ENCODE results near the gene ZC2HC1C. TPM values are rescaled to one million over a fixed set of nuclear protein-coding genes. Genes with fewer than 3 reads are reported as not detected.

ZC2HC1C gene
- total and polyA plus RNA-seq, 4 donors: 2.7 to 7.6 (median 6.2) TPM

GRCh38 chr14:75044322-75044721 lies 25.1 kb upstream of the ZC2HC1C start:
- 4 to 5% methylated on average over 2 of the region's 2 CpGs for WGBS, 2 donors
- H3K27me3 ChIP-seq (ENCODE audit: control insufficient read depth in 3 of 3, insufficient read depth in 3 of 3, low read length in 2 of 3): no peaks in the 10 kb centered on the region
- no peak for ATAC-seq (ENCODE audit: insufficient read depth, low FRiP score)
- no peak overlapping the region for H3K4me3 ChIP-seq
- no peaks in the 10 kb centered on the region for H3K9me3 ChIP-seq (ENCODE audit: control insufficient read depth in 4 of 4, insufficient read depth in 3 of 4, low read length in 3 of 4)
- no peak for TF ChIP-seq CTCF (IDR thresholded peaks at IDR 0.05; ENCODE audit: control extremely low read depth, extremely low read depth)
- DNase-seq: peak in 2 of 3 donors; percentile 82 to 88
- H3K27ac ChIP-seq (ENCODE audit: low read depth in 1 of 2, low read length in 1 of 2): no peak overlapping the region
- H3K4me1 ChIP-seq (ENCODE audit: control insufficient read depth in 5 of 5, insufficient read depth in 5 of 5, low read length in 5 of 5): peaks cover 6 to 64% (median 11%) of the 10 kb centered on the region in 5 donors
- H3K9ac ChIP-seq (ENCODE audit: insufficient read depth in 1 of 2, low read length in 2 of 2): peak overlapping the region in 1 of 2 donors; percentile 27
- H3K36me3 ChIP-seq (ENCODE audit: control insufficient read depth in 4 of 4, insufficient read depth in 4 of 4, low read length in 4 of 4): peaks cover 2 to 10% (median 4%) of the 10 kb centered on the region in 4 donors

GRCh38 chr14:75044752-75045151 lies 24.7 kb upstream of the ZC2HC1C start:
- peaks cover 2 to 11% (median 4%) of the 10 kb centered on the region in 4 donors for H3K36me3 ChIP-seq (ENCODE audit: control insufficient read depth in 4 of 4, insufficient read depth in 4 of 4, low read length in 4 of 4)
- H3K27ac ChIP-seq (ENCODE audit: low read depth in 1 of 2, low read length in 1 of 2): no peak overlapping the region
- 63 to 70% methylated on average over 8 of the region's 8 CpGs for WGBS, 2 donors
- H3K27me3 ChIP-seq (ENCODE audit: control insufficient read depth in 3 of 3, insufficient read depth in 3 of 3, low read length in 2 of 3): no peaks in the 10 kb centered on the region
- ATAC-seq (ENCODE audit: insufficient read depth, low FRiP score): no peak
- no peak overlapping the region for H3K9ac ChIP-seq (ENCODE audit: insufficient read depth in 1 of 2, low read length in 2 of 2)
- no peaks in the 10 kb centered on the region for H3K9me3 ChIP-seq (ENCODE audit: control insufficient read depth in 4 of 4, insufficient read depth in 3 of 4, low read length in 3 of 4)
- DNase-seq: peak; percentile 64 to 95 (median 94)
- no peak for TF ChIP-seq CTCF (IDR thresholded peaks at IDR 0.05; ENCODE audit: control extremely low read depth, extremely low read depth)
- H3K4me1 ChIP-seq (ENCODE audit: control insufficient read depth in 5 of 5, insufficient read depth in 5 of 5, low read length in 5 of 5): peaks cover 6 to 68% (median 11%) of the 10 kb centered on the region in 5 donors
- H3K4me3 ChIP-seq: no peak overlapping the region

- no peaks in the 10 kb centered on the region for H3K27me3 ChIP-seq (ENCODE audit: control insufficient read depth in 3 of 3, insufficient read depth in 3 of 3, low read length in 2 of 3)
- peaks cover 2 to 9% (median 3%) of the 10 kb centered on the region in 4 donors for H3K36me3 ChIP-seq (ENCODE audit: control insufficient read depth in 4 of 4, insufficient read depth in 4 of 4, low read length in 4 of 4)
- ATAC-seq (ENCODE audit: insufficient read depth, low FRiP score) (no peak), DNase-seq (no peak)
- peaks cover 6 to 71% (median 10%) of the 10 kb centered on the region in 5 donors for H3K4me1 ChIP-seq (ENCODE audit: control insufficient read depth in 5 of 5, insufficient read depth in 5 of 5, low read length in 5 of 5)
- 76 to 88% methylated on average over 5 of the region's 5 CpGs for WGBS, 2 donors
- no peak overlapping the region for H3K4me3 ChIP-seq
- TF ChIP-seq CTCF (IDR thresholded peaks at IDR 0.05; ENCODE audit: control extremely low read depth, extremely low read depth): no peak
- H3K9me3 ChIP-seq (ENCODE audit: control insufficient read depth in 4 of 4, insufficient read depth in 3 of 4, low read length in 3 of 4): no peaks in the 10 kb centered on the region
- no peak overlapping the region for H3K9ac ChIP-seq (ENCODE audit: insufficient read depth in 1 of 2, low read length in 2 of 2)
- no peak overlapping the region for H3K27ac ChIP-seq (ENCODE audit: low read depth in 1 of 2, low read length in 1 of 2)
These were observed 23.2 kb upstream of the ZC2HC1C start for GRCh38 chr14:75046275-75046674.

GRCh38 chr14:75046899-75047298 lies 22.5 kb upstream of the ZC2HC1C start:
- 94% methylated on average over 3 of the region's 3 CpGs for WGBS, 2 donors
- Histone ChIP-seq H3K9ac (ENCODE audit: insufficient read depth in 1 of 2, low read length in 2 of 2) (no peak overlapping the region), H3K27me3 (ENCODE audit: control insufficient read depth in 3 of 3, insufficient read depth in 3 of 3, low read length in 2 of 3) (no peaks in the 10 kb centered on the region), H3K4me1 (ENCODE audit: control insufficient read depth in 5 of 5, insufficient read depth in 5 of 5, low read length in 5 of 5) (peaks cover 6 to 65% (median 10%) of the 10 kb centered on the region in 5 donors), H3K9me3 (ENCODE audit: control insufficient read depth in 4 of 4, insufficient read depth in 3 of 4, low read length in 3 of 4) (no peaks in the 10 kb centered on the region), H3K36me3 (ENCODE audit: control insufficient read depth in 4 of 4, insufficient read depth in 4 of 4, low read length in 4 of 4) (peaks cover 2 to 7% (median 3%) of the 10 kb centered on the region in 4 donors), H3K27ac (ENCODE audit: low read depth in 1 of 2, low read length in 1 of 2) (no peak overlapping the region), H3K4me3 (no peak overlapping the region)
- ATAC-seq (ENCODE audit: insufficient read depth, low FRiP score): no peak
- TF ChIP-seq CTCF (IDR thresholded peaks at IDR 0.05; ENCODE audit: control extremely low read depth, extremely low read depth): no peak
- no peak for DNase-seq

All from lung (tissue), 12 donors.